IMR-90 (cell line): Measurements from ENCODE around the gene CCDC12.

Experiments used
- BHLHE40 ChIP-seq: fragments of 150-350 bp; IDR thresholded peaks from 2 replicates; pipeline ENCODE4 v1.6.1; 2016; ENCODE audit warnings: mild to moderate bottlenecking, low read depth, low read length
- CHD1 ChIP-seq: IDR thresholded peaks from 2 replicates; pipeline ENCODE4 v1.6.1; 2012; ENCODE audit warnings: low read depth, low read length, improper control_type of control experiment
- CTCF ChIP-seq: conservative IDR thresholded peaks from 2 replicates; pipeline ENCODE4 v1.5.1; 2012; ENCODE audit warnings: mild to moderate bottlenecking, low read depth, low read length, improper control_type of control experiment
- FOS ChIP-seq: fragments of 150-350 bp; IDR thresholded peaks from 2 replicates; pipeline ENCODE4 v1.6.1; 2016; ENCODE audit warnings: low read depth, low read length
- SMC3 ChIP-seq: fragments of 150-350 bp; IDR thresholded peaks from 2 replicates; pipeline ENCODE4 v1.6.1; 2016; ENCODE audit warnings: low read depth, mild to moderate bottlenecking, antibody characterized with exemption, low read length, moderate library complexity

GRCh38 chr3:46958467-46959160, 17.9 kb downstream of the CCDC12 start:
- TF ChIP-seq BHLHE40 (no peak), SMC3 (no peak), FOS (no peak), CHD1 (no peak), CTCF (no peak)
